GM18868 (cell line): Measurements from ENCODE around the gene NACAD.
"Not testable (repeated sequence)": the region's sequence is repeated elsewhere in the genome, so short reads cannot be mapped to it uniquely, and the experiment has no call there.

Experiments
- ATAC-seq: cut with Tn5 transposase; IDR thresholded peaks from one replicate; pipeline ENCODE4 v1.9.1; 2021; ENCODE audit warnings: mild to moderate bottlenecking, moderate library complexity; ENCODE audit not compliant: unreplicated experiment

NACAD gene

GRCh38 chr7:45060295-45060694 lies 28.5 kb downstream of the NACAD start:
- ATAC-seq, result no peak

- ATAC-seq, result no peak
Measured at GRCh38 chr7:45057878-45058277, 30.9 kb downstream of the NACAD start.

- no peak for ATAC-seq
Measured at GRCh38 chr7:45055594-45056219, 33.1 kb downstream of the NACAD start.

GRCh38 chr7:45055016-45055415 lies 33.8 kb downstream of the NACAD start:
- ATAC-seq, result no peak

GRCh38 chr7:45054442-45054841 lies 34.3 kb downstream of the NACAD start:
- ATAC-seq, result no peak

GRCh38 chr7:45053941-45054340 lies 34.8 kb downstream of the NACAD start:
- ATAC-seq, result no peak

- no peak for ATAC-seq
Measured at GRCh38 chr7:45053401-45053800, 35.4 kb downstream of the NACAD start.

GRCh38 chr7:45052011-45052410 lies 36.8 kb downstream of the NACAD start:
- no peak for ATAC-seq

GRCh38 chr7:45050198-45050597 lies 38.6 kb downstream of the NACAD start:
- ATAC-seq, result no peak

GRCh38 chr7:45048748-45049147 lies 40.0 kb downstream of the NACAD start:
- ATAC-seq, result no peak

- no peak for ATAC-seq
Measured at GRCh38 chr7:45044338-45044737, 44.4 kb downstream of the NACAD start.

- ATAC-seq, result no peak
Measured at GRCh38 chr7:45039106-45039505, 49.7 kb downstream of the NACAD start.

- ATAC-seq, result no peak
Measured at GRCh38 chr7:45037876-45038275, 50.9 kb downstream of the NACAD start.

- ATAC-seq, result no peak
Measured at GRCh38 chr7:45036796-45037195, 52.0 kb downstream of the NACAD start.

- no peak for ATAC-seq
Measured at GRCh38 chr7:45036317-45036716, 52.5 kb downstream of the NACAD start.

- ATAC-seq, result no peak
Measured at GRCh38 chr7:45035893-45036292, 52.9 kb downstream of the NACAD start.

- no peak for ATAC-seq
Measured at GRCh38 chr7:45035371-45035770, 53.4 kb downstream of the NACAD start.

GRCh38 chr7:45034710-45035109 lies 54.1 kb downstream of the NACAD start:
- not testable (repeated sequence) for ATAC-seq

- no peak for ATAC-seq
Measured at GRCh38 chr7:45033931-45034290, 54.9 kb downstream of the NACAD start.

- ATAC-seq, result no peak
Measured at GRCh38 chr7:45033261-45033930, 55.4 kb downstream of the NACAD start.

- ATAC-seq, result no peak
Measured at GRCh38 chr7:45032421-45032820, 56.3 kb downstream of the NACAD start.

GRCh38 chr7:45031829-45032228 lies 56.9 kb downstream of the NACAD start:
- ATAC-seq, result no peak
